NOMO-1 treated with dmso at 0.1 percent for 144 hours (cell line): Measurements from ENCODE around the gene DGKD.

Source experiments
- DNase-seq: peaks from one replicate; lab custom pipeline; 2025; ENCODE audit not compliant: unreplicated experiment; lab: John Stamatoyannopoulos, UW

The DGKD gene, protein sequence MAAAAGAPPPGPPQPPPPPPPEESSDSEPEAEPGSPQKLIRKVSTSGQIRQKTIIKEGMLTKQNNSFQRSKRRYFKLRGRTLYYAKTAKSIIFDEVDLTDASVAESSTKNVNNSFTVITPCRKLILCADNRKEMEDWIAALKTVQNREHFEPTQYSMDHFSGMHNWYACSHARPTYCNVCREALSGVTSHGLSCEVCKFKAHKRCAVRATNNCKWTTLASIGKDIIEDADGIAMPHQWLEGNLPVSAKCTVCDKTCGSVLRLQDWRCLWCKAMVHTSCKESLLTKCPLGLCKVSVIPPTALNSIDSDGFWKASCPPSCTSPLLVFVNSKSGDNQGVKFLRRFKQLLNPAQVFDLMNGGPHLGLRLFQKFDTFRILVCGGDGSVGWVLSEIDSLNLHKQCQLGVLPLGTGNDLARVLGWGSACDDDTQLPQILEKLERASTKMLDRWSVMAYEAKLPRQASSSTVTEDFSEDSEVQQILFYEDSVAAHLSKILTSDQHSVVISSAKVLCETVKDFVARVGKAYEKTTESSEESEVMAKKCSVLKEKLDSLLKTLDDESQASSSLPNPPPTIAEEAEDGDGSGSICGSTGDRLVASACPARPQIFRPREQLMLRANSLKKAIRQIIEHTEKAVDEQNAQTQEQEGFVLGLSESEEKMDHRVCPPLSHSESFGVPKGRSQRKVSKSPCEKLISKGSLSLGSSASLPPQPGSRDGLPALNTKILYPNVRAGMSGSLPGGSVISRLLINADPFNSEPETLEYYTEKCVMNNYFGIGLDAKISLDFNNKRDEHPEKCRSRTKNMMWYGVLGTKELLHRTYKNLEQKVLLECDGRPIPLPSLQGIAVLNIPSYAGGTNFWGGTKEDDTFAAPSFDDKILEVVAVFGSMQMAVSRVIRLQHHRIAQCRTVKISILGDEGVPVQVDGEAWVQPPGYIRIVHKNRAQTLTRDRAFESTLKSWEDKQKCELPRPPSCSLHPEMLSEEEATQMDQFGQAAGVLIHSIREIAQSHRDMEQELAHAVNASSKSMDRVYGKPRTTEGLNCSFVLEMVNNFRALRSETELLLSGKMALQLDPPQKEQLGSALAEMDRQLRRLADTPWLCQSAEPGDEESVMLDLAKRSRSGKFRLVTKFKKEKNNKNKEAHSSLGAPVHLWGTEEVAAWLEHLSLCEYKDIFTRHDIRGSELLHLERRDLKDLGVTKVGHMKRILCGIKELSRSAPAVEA

DNA sequence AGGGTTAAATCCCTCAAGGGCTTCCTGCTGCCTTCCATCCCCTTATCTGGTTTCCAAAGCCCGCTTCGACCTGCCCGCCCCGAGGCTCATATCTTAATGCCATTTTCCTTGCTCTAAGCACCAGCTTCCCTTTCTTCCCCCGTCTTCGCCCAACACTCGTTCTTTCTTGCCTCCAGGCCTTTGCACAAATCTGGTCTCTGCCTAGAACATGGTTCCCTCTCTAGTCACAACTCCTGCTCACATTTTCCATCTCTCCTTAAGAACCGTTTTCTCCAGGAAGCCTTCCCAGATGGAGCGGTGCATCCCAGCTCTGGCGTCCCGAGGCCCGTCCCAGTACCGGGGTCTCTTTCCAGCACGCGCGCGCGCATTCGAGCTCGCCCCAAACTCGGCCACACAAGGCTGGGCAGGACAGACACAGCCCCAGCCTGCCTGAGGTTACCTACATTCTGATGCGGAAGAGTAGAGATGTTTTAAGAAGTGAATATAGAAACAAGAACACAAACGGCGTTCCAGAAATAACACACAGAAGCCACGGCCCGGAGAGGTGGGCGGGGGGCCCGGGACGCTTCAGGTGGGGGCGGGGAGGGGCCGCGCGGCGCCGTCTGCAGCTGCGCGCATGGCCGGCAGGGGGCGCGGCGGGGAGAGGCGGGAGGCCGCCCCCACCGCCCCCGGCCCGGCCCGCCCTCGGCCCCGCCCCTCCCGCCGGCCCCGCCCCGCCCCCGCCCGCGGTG lies at the start of gene DGKD:
DGKD (plus strand) TSS at position 726 of the 731 bp plus-strand sequence. CDS start 25 bp downstream, outside the sequence.
- DNase-seq, result peak; percentile 60

DNA sequence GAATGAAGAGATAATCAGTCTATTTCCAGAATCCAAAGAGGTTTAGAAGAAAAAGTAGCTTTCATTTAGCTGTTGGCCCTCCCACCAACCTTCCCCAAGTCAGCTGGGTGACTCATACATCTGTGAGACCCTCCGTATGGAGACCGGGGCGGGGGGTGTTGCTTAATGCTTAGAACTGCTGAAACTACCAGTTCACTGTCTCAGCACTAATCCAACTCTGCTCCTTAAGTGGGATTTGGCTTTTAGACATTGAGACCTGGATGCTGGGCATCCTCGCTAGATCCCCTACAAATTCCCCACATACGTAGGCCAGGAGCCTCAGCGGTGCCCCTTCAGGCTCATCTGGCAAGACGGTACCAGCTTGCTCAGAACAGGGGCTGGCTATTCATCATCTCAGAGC lies 46.7 kb upstream of the DGKD start, which contains the start of gene SAG:
SAG (plus strand) TSS at position 252 of the 400 bp plus-strand sequence. CDS start 1,374 bp downstream, outside the sequence.
- DNase-seq, result no peak

DNA sequence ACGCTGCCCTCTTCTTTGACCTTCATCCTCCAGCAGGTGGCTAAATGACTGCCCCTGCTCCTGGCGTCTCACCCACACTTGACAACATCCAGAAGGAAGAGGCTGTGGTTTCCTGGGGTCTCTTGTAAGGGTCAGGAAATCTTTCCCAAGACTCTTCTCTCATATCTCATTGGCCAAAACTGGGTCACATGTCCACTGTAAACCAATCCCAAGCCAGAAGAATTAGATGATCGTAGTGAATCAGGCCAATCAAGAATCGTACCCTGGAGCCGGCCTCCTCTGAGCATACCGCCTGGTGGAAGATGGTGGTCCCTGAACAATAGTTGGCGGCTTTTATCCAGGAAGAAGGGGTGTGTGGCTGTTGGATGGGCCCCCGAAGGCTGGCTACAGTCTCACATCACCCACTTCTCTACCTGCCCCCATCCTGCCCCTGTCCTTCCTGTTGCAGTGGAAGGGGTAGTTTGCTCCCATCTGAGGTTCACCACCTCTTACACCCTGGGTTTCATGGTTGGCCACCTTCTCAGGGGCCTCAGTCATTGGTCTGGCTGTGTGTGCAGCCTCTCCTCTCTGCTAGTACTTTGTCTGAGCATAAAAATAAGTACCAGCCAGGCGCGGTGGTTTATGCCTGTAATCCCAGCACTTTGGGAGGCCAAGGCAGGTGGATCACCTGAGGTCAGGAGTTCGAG lies 42.9 kb upstream of the DGKD start:
- DNase-seq, result no peak

DNA sequence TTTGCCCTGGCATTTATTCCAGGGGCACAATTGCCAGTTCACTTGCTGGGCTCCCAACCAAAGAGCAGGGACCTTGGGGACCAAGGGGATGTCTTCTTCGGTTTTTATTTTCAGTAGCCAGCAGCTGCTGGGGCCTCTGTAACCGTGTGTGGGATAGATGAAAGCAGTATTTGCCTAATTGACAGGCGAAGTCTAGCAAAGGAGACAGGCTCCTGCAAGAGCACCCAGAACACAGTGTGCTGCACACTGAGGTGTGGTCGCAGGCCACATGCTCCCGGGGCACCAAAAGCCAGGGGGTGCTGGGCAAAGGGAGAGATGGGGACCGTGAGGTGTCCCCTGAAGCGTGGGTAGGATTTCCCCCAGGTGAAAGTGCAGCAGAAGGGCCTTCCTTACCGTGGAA lies 41.4 kb upstream of the DGKD start:
- DNase-seq, result no peak

DNA sequence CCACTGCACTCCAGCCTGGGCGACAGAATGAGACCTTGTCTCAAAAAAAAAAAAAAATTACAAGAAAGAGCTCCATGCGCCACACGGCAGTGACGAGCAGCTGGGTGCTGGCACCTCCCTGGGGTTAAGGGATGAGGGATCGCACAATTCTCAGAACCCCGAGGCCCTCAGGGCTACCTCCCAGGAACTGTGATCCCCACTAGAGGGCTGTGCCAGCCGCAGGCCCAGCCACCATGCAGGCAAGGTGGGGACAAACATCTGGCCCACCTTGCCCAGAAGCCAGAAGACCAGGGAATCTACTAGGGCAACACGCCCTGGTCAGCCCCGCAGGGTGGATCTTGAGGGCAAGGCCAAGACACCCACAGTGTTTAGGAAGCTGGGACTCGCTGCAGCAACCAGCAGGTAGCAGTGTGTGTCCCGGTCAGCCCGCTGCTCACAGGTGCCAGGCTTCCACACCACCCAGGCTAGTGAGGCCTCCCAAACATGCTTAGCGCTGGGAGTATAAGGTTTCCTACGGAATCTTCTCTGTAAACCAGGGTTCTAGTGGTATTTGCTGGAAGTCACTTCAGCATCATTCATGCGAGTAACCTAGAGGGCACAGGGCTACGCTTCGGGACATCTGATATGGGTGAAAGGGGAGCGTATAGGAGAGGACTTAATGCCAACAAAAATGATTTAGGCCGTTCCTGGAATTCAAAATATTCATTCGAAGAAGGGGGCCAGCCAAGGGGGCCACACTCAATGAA lies 39.9 kb upstream of the DGKD start:
- DNase-seq, result no peak

DNA sequence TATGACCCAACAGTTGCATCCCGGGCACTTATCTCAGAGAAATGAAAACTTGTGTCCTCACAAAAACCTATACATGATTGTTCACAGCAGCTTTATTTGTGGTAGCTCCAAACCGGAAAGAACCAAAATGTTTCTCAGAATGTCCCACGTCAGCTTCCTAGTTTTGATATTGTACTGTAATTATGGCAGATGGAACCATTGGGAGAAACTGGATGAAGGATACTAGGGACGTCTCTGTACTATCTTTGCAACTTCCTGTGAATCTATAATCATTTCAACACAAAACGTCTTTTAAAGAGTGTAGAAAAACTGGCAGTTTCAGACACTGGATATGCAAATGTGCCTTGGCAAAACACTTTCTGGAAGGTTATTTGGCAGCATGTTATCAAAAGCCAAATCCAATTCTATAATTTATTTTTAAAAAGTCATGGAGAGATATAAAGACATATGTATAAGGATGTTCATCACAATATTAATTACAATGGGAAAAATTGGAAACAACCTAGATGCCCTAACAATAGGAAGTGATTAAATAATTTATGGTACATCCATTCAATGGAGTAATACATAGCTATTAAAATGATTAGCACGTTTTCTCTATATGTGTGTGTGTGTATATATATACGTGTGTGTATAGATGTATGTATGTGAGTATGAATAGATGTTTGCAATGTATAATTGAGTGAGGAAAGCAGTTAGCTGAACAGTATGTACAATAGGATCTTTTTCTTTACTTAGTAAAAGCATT lies 36.9 kb upstream of the DGKD start:
- DNase-seq, result no peak

DNA sequence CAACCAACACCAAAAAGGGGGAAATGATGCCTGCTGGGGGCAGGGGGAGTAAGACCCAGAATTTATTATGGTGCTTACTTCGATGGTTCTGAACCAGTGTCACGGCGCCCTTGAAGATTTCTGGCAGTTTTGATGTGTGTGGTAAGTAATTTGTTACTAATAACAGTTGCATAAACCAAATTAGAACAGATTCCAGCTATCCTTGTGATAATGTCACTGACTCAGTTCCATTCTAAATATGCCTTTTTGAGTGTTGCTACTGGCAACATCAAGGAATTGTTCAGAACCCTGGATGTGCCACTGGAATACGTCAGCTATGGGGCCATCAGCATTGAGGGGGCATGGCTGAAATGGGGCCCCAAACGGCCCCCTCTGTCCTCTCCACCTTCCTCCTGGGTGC lies 35.0 kb upstream of the DGKD start:
- DNase-seq, result no peak

DNA sequence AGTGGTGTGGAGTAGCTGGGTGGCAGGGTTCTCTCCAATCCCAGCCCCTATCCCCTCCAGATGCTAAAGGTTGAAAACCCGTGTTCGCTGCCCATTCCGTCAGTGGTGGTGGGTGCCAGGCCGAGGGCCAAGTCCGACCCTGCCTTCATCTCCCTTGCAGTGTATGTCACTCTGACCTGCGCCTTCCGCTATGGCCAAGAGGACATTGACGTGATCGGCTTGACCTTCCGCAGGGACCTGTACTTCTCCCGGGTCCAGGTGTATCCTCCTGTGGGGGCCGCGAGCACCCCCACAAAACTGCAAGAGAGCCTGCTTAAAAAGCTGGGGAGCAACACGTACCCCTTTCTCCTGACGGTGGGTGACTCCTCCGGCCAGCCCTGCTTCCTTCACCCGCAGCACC lies 33.8 kb upstream of the DGKD start:
- DNase-seq, result no peak

DNA sequence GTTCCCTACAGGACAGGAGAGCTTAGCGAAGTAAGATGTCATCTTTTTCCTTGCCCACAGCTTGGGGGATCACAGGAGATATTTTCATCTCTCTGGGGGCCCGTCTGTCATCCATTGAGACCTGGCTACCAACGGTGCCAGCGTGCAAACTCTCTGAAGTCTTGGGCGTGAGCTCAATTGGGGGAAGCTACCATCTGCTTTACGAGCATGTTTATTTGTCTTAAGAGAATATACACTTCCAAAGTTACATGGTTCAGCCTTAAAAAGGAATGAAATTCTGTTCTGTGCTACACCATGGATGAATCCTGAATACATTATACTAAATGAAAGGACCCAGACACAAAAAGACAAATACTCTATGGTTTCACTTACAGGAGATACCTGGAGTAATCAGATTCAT lies 33.1 kb upstream of the DGKD start:
- DNase-seq, result no peak

DNA sequence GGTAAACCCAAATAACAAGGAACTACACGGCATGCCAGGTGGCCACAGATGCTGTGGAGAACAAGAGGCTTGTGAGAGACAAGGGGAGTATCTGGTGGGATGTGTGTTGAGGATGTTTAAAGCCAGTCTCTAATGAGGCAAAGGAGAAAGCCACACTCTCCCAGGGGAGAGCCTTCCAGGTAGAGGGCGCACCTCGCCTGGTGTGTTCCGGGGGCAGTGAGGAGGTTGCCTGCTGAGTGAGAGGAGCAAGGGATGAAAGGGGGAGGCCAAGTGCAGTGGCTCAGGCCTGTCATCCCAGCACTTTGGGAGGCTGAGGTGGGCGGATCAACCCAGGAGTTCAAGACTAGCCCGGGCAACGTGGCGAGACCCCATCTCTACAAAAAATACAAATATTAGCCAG lies 30.4 kb upstream of the DGKD start:
- DNase-seq, result no peak

DNA sequence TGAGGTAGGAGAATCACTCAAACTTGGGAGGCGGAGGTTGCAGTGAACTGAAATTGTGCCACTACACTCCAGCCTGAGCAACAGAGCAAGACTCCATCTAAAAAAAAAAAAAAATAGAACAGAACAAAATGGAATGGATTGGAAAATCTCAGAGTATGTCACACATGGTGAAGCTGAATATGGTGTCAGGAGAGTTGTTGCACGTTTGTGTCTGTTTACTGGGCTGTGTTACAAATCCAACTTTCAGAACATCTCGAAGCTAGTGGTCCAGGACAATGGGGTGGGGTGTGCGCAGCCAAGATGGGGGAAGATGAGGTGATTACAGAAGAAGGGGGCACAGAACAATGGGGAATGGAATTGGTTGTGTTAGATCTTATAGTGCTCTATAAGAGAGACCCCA lies 29.0 kb upstream of the DGKD start:
- DNase-seq, result no peak

DNA sequence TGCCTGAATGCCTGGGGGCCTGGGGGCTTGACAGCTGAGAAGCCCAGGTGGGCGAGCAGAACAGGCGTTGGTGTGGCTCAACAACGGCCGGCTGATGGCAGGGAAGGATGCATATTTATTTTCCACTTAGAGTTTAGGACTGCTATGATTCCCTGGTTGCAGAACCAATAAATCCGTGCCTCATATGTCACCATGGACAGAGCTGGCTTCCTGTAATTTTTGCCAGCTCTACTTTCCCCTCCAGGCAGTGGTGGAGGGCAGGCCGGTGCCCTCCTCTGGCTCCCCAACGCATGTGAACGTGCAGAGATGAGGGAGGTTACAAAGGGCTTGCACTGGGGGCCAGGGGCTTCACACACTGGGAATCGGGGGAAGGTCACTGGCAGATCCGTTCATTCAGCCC lies 28.5 kb upstream of the DGKD start:
- no peak for DNase-seq

DNA sequence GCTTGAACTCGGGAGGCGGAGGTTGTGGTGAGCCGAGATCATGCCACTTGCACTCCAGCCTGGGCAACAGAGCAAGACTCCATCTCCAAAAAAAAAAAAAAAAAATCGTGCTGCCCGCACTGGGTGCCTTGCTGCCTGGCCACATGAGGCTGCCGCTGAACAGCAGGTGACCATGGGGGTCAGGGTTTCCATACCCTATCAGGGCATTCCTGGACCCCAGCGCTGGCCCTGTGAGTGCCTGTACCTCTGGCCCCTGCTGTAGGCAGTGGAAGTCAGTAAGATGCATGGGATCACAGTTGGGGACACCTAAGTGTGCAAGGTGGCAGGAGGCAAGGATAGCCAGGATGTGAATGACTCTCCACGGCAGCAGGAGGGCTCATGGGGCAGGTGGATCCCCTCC lies 27.8 kb upstream of the DGKD start:
- no peak for DNase-seq

DNA sequence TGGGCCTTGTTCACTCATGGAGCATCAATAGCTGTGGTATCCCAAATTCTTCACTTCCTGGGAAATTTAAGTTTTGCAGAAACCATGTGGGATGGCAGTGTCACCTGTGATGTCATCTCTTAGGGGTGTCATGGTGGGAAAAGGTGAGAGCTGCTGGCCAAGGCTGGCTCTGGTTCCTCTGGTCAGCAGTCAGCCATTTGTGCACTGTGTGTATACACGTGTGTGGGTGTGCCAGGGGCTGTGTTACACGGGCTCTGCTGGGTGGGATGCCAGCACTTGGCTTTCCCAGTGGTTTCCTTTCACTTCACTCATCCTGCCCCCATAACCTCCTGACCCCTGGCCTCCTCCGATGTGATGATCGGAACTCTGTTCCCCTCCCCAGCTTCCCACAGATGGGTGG lies 25.4 kb upstream of the DGKD start:
- no peak for DNase-seq

DNA sequence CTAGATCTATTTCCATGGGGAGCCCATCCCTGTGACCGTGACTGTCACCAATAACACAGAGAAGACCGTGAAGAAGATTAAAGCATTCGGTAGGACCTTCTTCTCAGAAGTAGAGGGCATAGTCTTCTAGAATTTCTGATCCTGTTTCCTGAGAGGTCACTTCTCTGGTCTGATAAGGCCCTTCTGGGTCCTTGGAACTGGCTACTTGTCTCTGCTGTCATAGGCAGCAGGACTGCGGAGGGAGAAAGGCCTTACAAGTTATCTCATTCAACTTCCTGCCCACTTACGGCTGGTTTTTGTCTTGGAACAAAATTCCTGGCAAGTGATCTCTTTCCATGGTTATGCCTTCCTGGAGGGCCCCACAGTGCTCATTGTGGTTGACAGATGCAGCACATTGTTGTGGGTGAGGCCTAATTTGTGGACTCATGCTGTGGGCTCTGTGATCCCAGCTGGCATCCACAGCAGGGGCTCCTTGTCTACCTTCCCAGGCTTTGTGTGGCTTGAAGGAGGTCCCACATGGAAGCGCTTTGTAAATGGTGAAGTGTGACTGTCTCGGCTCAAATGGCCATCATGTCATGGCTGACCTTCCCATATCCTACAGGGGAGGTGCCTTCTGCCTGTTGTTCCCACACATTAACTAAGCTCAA lies 24.7 kb upstream of the DGKD start:
- no peak for DNase-seq

DNA sequence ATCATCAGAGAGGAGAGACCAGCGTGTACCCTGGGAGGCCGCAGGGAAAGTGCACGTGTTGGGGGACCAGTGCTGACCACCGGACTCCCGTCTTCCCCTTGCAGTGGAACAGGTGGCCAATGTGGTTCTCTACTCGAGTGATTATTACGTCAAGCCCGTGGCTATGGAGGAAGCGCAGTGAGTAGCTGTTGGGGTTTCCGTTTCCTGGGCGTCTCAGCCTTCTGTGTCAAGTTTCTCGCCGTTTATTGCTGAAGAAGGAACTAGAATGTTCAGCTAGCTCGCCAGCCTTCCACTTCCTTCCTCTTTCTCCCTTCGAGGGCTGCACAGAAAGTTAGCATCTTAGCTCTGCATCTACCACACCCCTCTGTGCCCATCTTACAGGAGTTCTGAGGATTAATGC lies 22.8 kb upstream of the DGKD start:
- peak; percentile 98 for DNase-seq

DNA sequence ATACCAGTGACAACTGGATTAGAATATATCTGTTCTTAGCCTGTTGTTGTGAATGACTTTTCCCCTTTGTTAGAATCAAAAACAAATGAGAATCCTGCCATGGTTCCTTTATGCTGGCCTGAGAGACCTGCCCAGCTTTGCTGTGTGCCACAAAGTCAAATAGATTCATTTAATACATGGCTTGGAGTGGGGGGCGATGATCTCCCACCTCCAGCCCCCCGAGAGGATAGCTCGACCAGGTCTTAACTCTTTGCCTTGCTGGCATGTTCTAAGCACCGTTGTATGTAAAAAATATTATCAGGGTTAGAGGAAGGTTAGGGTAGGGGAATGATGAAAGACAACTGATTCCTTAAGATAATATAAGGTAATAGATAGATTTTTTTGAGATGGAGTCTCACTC lies 22.2 kb upstream of the DGKD start:
- DNase-seq, result no peak

DNA sequence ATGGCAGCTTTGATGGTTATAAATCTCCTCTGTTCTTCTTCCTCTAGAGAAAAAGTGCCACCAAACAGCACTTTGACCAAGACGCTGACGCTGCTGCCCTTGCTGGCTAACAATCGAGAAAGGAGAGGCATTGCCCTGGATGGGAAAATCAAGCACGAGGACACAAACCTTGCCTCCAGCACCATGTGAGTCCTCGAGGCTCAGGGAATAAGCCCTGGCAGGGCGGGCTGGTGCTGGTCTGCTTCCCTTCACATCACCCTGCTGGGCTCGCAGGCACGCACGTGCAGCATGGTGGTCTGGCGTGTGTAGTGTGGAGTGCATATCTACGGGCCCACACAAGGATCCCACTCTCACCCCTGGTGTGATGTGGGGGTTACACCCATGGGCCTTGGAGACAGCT lies 19.4 kb upstream of the DGKD start:
- DNase-seq, result no peak
